SK-N-SH (cell line): ENCODE results near the gene XG.

Source experiments
- EP300 ChIP-seq, 2 experiments: IDR thresholded peaks; 2 replicates each; pipeline versions ENCODE4 v1.4.0 to v1.6.1; 2012; ENCODE audit warnings: borderline replicate concordance in 1 of 2, low read depth in 1 of 2, low read length in 1 of 2
- FOXM1 ChIP-seq: IDR thresholded peaks from 2 replicates; pipeline ENCODE4 v1.4.0; 2012; ENCODE audit warnings: low read depth, mild to moderate bottlenecking
- MEF2A ChIP-seq: IDR thresholded peaks from 2 replicates; pipeline ENCODE4 v1.4.0; 2012; ENCODE audit warnings: low read depth, borderline replicate concordance
- MXI1 ChIP-seq: IDR thresholded peaks from 2 replicates; pipeline ENCODE4 v1.6.1; 2012; ENCODE audit warnings: mild to moderate bottlenecking, low read depth, low read length, improper control_type of control experiment
- NFIC ChIP-seq: IDR thresholded peaks from 2 replicates; pipeline ENCODE4 v1.4.0; 2012; ENCODE audit warnings: borderline replicate concordance
- PBX3 ChIP-seq: IDR thresholded peaks from 2 replicates; pipeline ENCODE4; 2012
- POLR2AphosphoS5 ChIP-seq: IDR thresholded peaks from 2 replicates; pipeline ENCODE4 v1.6.1; 2012; ENCODE audit warnings: low read depth, low read length
- RFX5 ChIP-seq: IDR thresholded peaks from 2 replicates; pipeline ENCODE4 v1.6.1; 2012; ENCODE audit warnings: mild to moderate bottlenecking, improper control_type of control experiment, low read length
- SMC3 ChIP-seq: IDR thresholded peaks from 2 replicates; pipeline ENCODE4 v1.6.1; 2012; ENCODE audit warnings: low read depth, low read length, improper control_type of control experiment
- TEAD4 ChIP-seq: IDR thresholded peaks from 2 replicates; pipeline ENCODE4 v1.4.0; 2012; ENCODE audit warnings: mild to moderate bottlenecking, borderline replicate concordance; ENCODE audit not compliant: insufficient read depth
- USF2 ChIP-seq: fragments of 150-350 bp; IDR thresholded peaks from 2 replicates; pipeline ENCODE4 v1.6.1; 2017; ENCODE audit warnings: antibody characterized with exemption, low read length, low read depth, borderline replicate concordance
- YY1 ChIP-seq: IDR thresholded peaks from 2 replicates; pipeline ENCODE4 v1.4.0; 2012; ENCODE audit warnings: low read depth, mild to moderate bottlenecking
- TF ChIP-seq, protein P1 (sequence below): fragments of 200-600 bp; sonication (generic); IDR thresholded peaks from 2 replicates; pipeline ENCODE4 v1.6.1; 2017; ENCODE audit warnings: antibody characterized with exemption, mild to moderate bottlenecking, moderate library complexity
- TF ChIP-seq, protein P2 (sequence below): IDR thresholded peaks from 2 replicates; pipeline ENCODE4 v1.4.0; 2012; ENCODE audit warnings: low read depth

DNA sequence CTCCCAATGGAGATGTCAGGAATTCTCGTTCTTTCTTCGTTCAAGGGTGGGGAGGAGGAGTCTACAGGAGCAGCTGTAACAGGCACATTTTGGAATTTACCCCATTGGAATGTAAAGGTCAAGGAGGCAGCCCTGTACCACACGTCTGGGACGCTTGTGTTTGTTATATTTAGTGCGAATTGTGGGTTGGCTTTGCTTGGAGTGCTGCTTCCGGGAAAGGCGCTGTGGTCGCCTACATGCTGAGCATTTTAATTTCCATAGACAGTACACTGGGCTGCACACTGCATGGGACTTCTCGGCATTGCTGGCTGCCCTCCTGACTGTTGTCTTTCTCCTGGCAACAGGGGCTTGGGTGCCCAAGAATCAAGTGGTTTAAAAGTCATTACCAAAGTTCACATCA lies 89.7 kb downstream of the XG start:
- TF ChIP-seq NFIC (no peak), MEF2A (no peak), POLR2AphosphoS5 (no peak), RFX5 (no peak), MXI1 (no peak), TEAD4 (no peak), YY1 (no peak), USF2 (no peak), FOXM1 (no peak), EP300 (IDR thresholded peaks at IDR 0.05; ENCODE audit: borderline replicate concordance in 1 of 2, low read depth in 1 of 2, low read length in 1 of 2) (no peak), PBX3 (no peak), SMC3 (no peak)
- TF ChIP-seq, protein P1, sequence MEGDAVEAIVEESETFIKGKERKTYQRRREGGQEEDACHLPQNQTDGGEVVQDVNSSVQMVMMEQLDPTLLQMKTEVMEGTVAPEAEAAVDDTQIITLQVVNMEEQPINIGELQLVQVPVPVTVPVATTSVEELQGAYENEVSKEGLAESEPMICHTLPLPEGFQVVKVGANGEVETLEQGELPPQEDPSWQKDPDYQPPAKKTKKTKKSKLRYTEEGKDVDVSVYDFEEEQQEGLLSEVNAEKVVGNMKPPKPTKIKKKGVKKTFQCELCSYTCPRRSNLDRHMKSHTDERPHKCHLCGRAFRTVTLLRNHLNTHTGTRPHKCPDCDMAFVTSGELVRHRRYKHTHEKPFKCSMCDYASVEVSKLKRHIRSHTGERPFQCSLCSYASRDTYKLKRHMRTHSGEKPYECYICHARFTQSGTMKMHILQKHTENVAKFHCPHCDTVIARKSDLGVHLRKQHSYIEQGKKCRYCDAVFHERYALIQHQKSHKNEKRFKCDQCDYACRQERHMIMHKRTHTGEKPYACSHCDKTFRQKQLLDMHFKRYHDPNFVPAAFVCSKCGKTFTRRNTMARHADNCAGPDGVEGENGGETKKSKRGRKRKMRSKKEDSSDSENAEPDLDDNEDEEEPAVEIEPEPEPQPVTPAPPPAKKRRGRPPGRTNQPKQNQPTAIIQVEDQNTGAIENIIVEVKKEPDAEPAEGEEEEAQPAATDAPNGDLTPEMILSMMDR = no peak
- TF ChIP-seq, protein P2, sequence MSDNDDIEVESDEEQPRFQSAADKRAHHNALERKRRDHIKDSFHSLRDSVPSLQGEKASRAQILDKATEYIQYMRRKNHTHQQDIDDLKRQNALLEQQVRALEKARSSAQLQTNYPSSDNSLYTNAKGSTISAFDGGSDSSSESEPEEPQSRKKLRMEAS = no peak
